HG02981 (cell line): ENCODE data around the gene LCE2B.
"Not testable (repeated sequence)": the region's sequence is repeated elsewhere in the genome, so short reads cannot be mapped to it uniquely, and the experiment has no call there.

Experiments used
- ATAC-seq: cut with Tn5 transposase; IDR thresholded peaks from one replicate; pipeline ENCODE4 v1.9.1; 2021; ENCODE audit warnings: mild to moderate bottlenecking, moderate library complexity; ENCODE audit not compliant: unreplicated experiment

The LCE2B gene

GRCh38 chr1:152685823-152686222 is at the start of gene LCE2B:
LCE2B (plus strand) TSS chr1:152686123; CDS start chr1:152686844, 721 bp downstream.
- not testable (repeated sequence) for ATAC-seq

GRCh38 chr1:152640351-152640750 is 45.6 kb upstream of the LCE2B start:
- no peak for ATAC-seq

GRCh38 chr1:152643945-152644344 is 42.0 kb upstream of the LCE2B start:
- no peak for ATAC-seq

- no peak for ATAC-seq
Measured at GRCh38 chr1:152645146-152645545, 40.8 kb upstream of the LCE2B start.

GRCh38 chr1:152646656-152647055 is 39.3 kb upstream of the LCE2B start:
- no peak for ATAC-seq

- ATAC-seq = no peak
Measured at GRCh38 chr1:152654110-152654509, 31.8 kb upstream of the LCE2B start.

GRCh38 chr1:152656459-152656858 is 29.5 kb upstream of the LCE2B start:
- ATAC-seq = no peak

- ATAC-seq = no peak
Measured at GRCh38 chr1:152657677-152658076, 28.2 kb upstream of the LCE2B start.

- no peak for ATAC-seq
Measured at GRCh38 chr1:152658649-152659048, 27.3 kb upstream of the LCE2B start.

GRCh38 chr1:152663098-152663497 is 22.8 kb upstream of the LCE2B start, which contains the start of gene LCE2D:
LCE2D (plus strand) TSS chr1:152663380; CDS start chr1:152664106, 726 bp downstream.
- ATAC-seq = no peak

GRCh38 chr1:152666171-152666570 is 19.8 kb upstream of the LCE2B start:
- not testable (repeated sequence) for ATAC-seq

GRCh38 chr1:152667648-152668047 is 18.3 kb upstream of the LCE2B start:
- no peak for ATAC-seq

- no peak for ATAC-seq
Measured at GRCh38 chr1:152673016-152673415, 12.9 kb upstream of the LCE2B start.

- ATAC-seq = not testable (repeated sequence)
Measured at GRCh38 chr1:152674983-152675382, 10.9 kb upstream of the LCE2B start, which contains the start of gene LCE2C. LCE2C (plus strand) TSS chr1:152675279; CDS start chr1:152676016, 737 bp downstream.

GRCh38 chr1:152679459-152679858 is 6.5 kb upstream of the LCE2B start:
- ATAC-seq = no peak

GRCh38 chr1:152681616-152682015 is 4.3 kb upstream of the LCE2B start:
- ATAC-seq = no peak

GRCh38 chr1:152683846-152684245 is 2.1 kb upstream of the LCE2B start:
- no peak for ATAC-seq

GRCh38 chr1:152697701-152698600 is 12.0 kb downstream of the LCE2B start, which contains the start of gene LCE2A:
LCE2A (plus strand) TSS chr1:152698345; CDS start chr1:152698902, 557 bp downstream.
- ATAC-seq = no peak

- no peak for ATAC-seq
Measured at GRCh38 chr1:152699746-152700145, 13.8 kb downstream of the LCE2B start.

- no peak for ATAC-seq
Measured at GRCh38 chr1:152707860-152708259, 21.9 kb downstream of the LCE2B start, which contains the start of gene LCE4A. LCE4A (plus strand) TSS chr1:152708160; CDS start chr1:152709076, 916 bp downstream.

GRCh38 chr1:152718238-152718637 is 32.3 kb downstream of the LCE2B start:
- no peak for ATAC-seq

- ATAC-seq = no peak
Measured at GRCh38 chr1:152725261-152725660, 39.3 kb downstream of the LCE2B start.
